NCI-H774 (cell line): ENCODE results near the gene CCDC92.

Experiments used
- DNase-seq: peaks from one replicate; lab custom pipeline; 2025; lab: John Stamatoyannopoulos, UW

CCDC92 gene

DNA sequence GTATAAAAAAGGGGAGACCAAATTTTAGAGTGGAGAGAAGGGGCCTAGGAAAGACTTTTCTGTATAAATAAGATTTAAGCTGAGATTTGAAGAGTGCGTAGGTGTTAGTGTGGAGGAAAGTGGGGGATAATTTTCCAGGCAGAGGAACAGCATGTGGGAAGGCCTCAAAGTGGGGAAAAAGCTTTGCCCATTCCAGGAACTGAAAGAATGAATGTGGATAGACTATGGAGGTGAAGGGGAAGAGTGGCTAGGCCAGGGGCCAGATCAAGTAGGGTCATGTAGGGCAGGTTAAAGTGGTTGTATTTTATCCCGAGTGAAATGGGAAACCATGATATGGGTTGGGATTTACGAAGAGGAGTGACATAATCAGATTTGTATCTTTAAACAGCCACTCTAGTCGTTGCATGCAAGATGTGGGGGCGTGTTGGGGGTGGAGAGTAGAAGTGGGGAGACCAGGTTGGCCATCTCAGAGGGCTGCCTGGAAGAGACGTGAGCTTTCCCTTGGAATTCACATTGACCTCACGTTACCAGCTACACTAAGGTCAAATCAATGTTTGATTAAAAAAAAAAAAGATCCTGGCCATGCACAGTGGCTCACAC, 3.7 kb upstream of the CCDC92 start:
- no peak for DNase-seq

DNA sequence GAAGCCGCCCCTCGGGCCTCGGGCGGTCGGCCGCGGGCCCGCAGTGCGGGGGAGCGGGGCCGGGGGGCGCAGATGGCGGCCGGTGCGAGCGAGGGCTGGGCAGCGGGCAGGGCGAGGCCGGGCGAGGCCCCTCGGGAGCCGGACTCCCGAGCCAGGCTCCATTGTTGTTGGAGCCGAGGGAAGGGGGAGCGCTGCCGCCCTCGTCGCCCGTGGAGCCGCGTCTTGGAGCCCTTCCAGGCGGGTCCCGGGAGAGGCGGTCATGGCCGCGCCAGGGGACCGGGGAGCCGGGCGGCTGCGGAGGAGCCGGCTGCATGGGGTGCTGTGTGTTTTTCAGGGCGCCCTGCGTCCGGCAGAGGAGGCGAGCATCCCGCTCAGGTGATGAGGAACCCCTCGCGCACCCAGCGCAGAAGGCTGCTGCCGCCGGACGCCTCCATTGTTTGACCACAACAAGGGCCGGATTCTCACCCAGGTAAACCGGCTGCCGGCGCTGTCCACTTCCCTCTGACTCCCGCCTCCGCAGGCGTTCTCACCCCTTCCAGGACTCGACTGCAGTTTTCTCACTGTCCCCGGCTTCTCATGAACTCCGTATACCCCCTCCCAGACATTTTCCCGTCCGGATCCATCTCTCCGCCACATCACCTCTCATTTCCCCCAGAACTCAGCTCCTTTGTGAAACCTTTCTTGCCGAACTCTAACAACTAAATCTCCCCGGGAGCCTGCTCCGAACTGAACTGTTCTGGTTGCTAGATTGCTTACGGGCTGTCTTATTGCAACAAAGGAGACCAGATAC, 1.1 kb upstream of the CCDC92 start:
- DNase-seq: peak; percentile 28

DNA sequence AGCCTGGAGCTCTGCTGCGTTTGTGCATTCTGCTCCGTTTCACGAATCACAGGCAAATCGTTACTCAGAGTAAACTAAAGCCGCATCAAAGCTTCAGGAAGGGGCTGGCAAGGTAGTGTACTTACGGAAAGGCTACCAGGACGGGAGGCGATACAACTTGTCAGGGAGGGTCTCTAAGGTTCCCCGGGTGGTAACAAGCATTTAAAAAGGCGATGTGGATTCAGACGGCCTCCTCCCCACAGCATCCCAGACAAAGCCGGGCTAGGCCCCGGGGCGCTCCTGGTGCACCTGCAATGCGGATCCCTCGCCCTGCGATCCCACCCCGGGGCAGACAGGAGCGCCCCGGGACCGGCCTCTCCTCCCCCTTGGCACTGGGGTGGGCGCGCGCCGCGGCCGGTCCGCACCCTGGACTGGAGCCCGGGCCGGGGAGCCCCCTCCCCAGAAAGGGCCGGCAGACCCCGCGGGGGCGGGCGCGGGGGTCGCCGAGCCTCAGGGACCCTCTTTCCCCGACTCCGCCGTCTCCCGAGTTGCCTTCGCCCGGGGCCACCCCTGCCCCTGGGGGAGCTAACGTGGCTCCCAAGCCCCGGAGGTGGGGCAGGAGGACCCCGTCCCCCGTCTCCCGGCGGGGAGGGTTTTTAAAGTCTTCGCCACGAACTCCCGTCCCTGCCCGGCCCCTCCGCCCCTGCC, 718 bp downstream of the CCDC92 start:
- peak; percentile 20 for DNase-seq

GRCh38 chr12:123971449-123971769, 1.2 kb downstream of the CCDC92 start:
- no peak for DNase-seq

- no peak for DNase-seq
Observed at GRCh38 chr12:123967121-123967586, 5.5 kb downstream of the CCDC92 start.

DNA sequence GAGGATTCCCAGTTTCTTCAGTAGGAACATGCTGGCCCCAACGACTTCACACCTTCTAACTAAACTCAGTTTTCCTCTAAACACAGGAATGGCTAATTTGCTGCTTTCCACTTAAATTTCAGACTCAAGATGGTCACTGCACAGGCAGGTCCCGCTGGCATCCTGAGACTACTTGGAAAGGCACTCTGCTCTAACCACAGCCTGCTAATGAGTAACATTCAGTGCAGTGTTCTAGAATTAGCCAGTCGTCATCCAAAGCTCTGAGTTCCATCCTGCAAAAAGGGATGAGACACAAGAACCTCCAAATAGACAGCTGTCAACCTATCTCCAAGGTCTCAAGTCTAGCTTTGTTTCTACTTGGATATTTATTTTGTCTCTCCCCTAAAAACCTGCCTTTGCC, 6.0 kb downstream of the CCDC92 start:
- DNase-seq: no peak

GRCh38 chr12:123965382-123965781, 7.2 kb downstream of the CCDC92 start:
- DNase-seq: no peak

DNA sequence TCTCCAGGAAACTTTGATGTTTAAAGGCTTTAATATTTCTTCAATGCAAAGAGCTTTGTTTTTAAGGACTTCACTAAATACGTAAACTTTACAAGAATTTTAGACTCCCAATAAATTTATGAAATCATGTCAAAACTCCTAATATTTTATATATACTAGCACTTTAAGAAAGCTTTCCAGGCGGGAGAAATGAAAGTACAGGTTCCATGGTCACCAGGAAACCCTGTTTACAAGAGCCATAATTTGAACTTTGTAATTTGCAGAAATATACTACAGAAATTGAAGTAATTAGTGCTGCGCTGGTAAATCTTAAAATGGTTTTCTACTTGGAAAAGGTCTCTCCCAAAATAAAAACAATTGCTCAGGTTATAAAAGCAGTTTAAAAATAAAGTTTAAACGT, 8.8 kb downstream of the CCDC92 start:
- DNase-seq: no peak

GRCh38 chr12:123962513-123962912, 10.1 kb downstream of the CCDC92 start:
- DNase-seq: no peak

- DNase-seq: no peak
Observed at GRCh38 chr12:123961585-123962345, 10.9 kb downstream of the CCDC92 start.

- DNase-seq: no peak
Observed at GRCh38 chr12:123960856-123961255, 11.8 kb downstream of the CCDC92 start.

DNA sequence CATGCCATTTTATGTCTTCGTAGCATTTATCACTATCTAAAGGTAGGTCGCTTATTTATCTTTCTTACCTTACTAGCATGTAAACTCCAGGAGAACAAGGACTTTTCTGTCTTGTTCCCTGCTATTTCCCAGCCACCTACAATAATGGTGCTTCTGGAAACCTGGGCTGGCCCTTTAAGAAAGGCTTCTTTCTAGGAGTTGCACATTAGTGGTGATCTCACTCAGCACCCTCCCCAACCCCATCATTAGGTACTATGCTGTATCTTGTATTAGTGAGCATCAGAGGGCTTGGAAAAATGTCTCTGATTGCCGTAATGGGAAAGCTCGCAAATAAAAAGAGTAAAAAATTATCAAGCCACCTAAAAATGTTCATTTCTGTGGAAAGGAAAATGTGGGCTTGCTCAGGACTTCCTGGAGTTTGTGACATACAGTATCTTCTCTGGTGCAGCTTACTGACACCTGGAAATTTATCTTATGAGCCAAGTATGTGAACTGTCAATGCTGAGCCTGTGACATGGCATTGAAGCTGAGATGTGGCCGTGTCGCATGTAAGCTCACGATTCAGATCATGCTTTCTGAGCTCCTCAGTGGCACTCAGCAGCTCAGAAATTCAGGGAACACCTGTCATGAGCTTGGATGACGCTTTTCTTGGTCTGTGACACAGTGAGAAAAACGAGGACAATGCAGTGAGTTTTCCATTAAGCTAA, 12.4 kb downstream of the CCDC92 start:
- DNase-seq: no peak

- no peak for DNase-seq
Observed at GRCh38 chr12:123958876-123959275, 13.8 kb downstream of the CCDC92 start.

- no peak for DNase-seq
Observed at GRCh38 chr12:123958462-123958861, 14.2 kb downstream of the CCDC92 start.

- no peak for DNase-seq
Observed at GRCh38 chr12:123957196-123957595, 15.4 kb downstream of the CCDC92 start.

DNA sequence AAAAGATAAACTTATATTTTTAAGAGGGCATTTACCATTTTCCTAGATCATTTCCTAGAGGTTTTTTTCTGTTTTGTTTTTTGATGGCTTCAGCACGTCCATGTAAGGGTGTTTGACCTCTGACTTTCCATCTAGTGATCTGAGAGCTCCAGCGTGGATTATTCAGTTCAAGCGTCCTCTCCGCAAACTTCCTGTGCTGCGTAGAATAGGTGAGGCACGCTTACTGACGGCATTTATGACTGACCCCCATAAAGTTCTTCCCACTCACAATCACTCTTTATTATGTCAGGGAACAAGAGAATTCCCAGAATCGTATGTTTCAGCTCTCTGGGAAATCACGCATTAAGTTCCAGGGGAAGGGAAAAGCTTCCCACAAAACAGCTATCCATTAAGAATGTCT, 16.4 kb downstream of the CCDC92 start:
- DNase-seq: no peak

DNA sequence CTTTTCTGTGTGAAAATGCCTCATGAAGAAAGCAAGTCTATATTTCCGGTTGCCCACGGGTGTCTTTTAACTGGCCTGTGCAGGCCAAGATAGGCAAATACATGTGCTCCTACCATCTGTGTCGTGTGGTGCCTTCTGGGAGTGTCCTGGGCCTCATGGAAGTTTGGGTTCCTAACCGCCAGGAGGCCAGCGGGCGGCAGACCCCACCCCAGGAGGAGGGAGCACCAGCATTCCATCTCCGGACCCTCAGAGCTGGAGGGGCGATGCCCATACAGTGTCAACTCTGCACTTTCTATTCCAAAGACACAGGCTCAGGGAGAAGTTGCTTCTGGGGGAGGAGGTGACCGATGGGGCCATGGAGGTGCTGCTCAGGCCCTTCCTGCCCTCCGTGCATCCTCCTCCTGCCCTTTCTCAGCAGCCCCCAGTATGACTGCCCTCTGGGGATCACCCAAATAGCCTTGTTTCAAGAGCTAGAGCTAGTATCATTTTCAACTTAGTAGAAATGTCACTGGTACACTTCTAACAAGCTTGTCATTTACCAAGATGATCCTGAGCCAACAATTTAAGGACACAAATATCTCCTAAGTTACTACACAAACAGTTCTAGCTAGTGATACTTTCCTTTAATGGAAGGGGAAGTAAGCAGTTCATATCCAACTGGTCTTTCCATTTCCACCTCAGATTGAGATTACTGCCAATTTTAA, 17.8 kb downstream of the CCDC92 start:
- no peak for DNase-seq

DNA sequence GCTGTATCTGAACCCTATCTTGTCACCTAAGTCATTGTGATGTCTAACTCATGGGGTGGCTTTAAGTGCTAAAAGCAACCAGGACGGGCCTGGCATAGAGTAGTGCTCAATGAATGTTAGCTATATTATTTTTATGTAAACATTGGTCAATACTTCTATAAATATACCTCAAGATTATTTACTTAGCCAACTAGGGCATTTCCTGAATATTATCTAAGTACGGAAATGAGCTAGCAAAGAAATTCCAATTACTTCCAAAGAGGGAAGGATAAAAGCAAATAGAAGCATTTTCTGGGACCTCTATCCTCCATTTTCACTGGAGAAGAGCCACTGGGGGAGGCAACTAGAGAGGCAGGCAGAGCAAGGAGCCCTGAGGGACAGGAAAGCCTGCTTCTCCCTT, 20.6 kb downstream of the CCDC92 start:
- no peak for DNase-seq

GRCh38 chr12:123951467-123951866, 21.2 kb downstream of the CCDC92 start:
- no peak for DNase-seq

DNA sequence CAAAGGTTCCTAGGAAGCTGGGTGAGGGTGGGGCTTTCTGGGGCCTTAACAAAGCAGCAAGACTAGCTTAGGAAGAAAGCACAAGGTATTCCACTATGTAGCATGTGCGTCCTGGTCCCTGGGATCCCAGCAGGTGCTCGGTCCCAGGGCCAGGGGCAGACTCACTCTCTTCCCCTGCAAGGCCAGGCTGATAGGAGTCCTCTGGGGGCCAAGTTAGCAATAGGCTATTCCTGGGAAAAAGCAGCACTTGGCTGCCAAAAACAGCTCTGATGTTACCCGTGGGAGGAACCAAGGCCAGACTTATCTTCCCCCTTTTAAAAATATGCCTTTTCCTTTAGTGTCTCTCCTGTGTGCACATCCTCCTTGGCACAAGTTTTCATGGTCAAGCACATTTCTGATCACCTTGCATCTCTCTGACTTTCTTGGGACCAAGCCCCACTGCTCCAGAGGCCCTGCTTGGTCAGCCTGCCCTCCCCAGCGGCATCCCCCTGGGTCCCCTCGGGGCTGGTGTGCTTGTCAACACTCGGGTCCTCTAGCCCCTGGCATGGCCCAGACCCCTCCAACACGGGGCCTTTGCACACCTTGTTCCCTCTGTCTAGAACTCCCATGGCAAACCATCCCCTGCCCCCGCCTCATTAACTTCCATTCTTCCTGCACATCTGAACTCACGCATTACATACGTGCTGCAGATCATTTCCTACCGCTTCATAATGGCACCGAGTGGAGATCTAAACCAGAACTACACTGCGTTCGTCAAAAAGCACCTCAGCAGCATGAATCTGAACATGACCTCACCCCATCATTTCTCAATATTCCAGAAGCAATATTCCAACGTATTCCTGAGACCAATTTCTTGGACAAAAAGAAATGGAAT, 21.9 kb downstream of the CCDC92 start:
- no peak for DNase-seq
